Measurements from ENCODE around the gene RDH16.

DNA sequence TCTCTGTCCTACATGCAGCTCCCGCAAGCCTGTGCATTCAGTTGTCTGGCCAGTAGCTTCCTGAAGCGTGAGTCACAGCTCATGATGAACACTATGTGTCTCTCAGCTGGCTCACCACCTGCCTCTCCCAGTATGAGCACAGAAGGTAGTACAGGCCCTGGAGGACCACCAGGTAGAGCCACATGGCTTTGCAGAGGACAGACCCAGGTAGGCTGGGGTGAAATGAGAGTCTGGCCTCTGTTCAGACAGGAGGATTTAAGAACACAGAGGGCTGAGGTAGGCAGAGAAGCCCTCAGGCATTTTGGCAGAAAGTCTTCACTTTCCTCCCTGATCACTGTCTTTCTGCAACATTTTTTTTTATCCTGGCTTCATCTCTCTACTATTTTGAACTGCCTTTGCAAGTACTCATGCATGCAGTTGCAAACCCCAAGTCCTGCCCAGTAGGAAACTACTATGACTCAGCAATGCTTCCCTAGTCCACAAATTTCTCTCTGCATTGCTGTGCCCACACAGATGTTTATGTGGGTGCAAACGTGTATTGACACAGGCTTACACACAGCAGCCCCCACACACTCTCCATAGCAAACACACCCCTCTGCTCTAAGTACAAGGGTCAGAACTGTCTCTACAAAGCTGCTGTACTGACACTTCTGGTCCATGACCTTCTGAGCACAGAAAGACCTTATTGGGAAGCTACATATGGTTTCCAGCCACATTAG is 15.9 kb downstream of the RDH16 start:
- TF ChIP-seq, protein P1, sequence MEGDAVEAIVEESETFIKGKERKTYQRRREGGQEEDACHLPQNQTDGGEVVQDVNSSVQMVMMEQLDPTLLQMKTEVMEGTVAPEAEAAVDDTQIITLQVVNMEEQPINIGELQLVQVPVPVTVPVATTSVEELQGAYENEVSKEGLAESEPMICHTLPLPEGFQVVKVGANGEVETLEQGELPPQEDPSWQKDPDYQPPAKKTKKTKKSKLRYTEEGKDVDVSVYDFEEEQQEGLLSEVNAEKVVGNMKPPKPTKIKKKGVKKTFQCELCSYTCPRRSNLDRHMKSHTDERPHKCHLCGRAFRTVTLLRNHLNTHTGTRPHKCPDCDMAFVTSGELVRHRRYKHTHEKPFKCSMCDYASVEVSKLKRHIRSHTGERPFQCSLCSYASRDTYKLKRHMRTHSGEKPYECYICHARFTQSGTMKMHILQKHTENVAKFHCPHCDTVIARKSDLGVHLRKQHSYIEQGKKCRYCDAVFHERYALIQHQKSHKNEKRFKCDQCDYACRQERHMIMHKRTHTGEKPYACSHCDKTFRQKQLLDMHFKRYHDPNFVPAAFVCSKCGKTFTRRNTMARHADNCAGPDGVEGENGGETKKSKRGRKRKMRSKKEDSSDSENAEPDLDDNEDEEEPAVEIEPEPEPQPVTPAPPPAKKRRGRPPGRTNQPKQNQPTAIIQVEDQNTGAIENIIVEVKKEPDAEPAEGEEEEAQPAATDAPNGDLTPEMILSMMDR (IDR thresholded peaks at IDR 0.05): no peak
- no peak for TF ChIP-seq EP300 (IDR thresholded peaks at IDR 0.05)
